SH-SY5Y (cell line): ENCODE measurements around the gene MROH7.

Experiments
- GATA2 ChIP-seq: IDR thresholded peaks from 2 replicates; pipeline ENCODE4 v1.6.1; 2011; ENCODE audit warnings: mild to moderate bottlenecking, low read depth, low read length
- GATA3 ChIP-seq: IDR thresholded peaks from 2 replicates; pipeline ENCODE4 v1.6.1; 2011; ENCODE audit warnings: low read depth, mild to moderate bottlenecking, low read length, moderate library complexity

- no peak for TF ChIP-seq GATA3
- TF ChIP-seq GATA2: no peak
These were observed 25.9 kb upstream of the MROH7 start for GRCh38 chr1:54615531-54616279.
